GM12865 (cell line): Measurements from ENCODE around the gene RBP3.

Source experiments
- DNase-seq: peaks from one replicate; pipeline ENCODE4 v3.0.0; 2010; ENCODE audit warnings: low read depth
- H3K4me3 ChIP-seq: 2 replicates; pipeline ENCODE4 v1.5.1; 2011; ENCODE audit warnings: mild to moderate bottlenecking, low read depth, low read length, control low read depth
- TF ChIP-seq, protein P1 (sequence below): IDR thresholded peaks from 2 replicates; pipeline ENCODE4 v1.5.1; 2011; ENCODE audit warnings: low read length, control low read depth, low read depth, inconsistent platforms; ENCODE audit not compliant: insufficient read depth; ENCODE audit errors: missing control alignments

Gene RBP3

GRCh38 chr10:47316131-47316530 is 32.0 kb upstream of the RBP3 start:
- TF ChIP-seq, protein P1, sequence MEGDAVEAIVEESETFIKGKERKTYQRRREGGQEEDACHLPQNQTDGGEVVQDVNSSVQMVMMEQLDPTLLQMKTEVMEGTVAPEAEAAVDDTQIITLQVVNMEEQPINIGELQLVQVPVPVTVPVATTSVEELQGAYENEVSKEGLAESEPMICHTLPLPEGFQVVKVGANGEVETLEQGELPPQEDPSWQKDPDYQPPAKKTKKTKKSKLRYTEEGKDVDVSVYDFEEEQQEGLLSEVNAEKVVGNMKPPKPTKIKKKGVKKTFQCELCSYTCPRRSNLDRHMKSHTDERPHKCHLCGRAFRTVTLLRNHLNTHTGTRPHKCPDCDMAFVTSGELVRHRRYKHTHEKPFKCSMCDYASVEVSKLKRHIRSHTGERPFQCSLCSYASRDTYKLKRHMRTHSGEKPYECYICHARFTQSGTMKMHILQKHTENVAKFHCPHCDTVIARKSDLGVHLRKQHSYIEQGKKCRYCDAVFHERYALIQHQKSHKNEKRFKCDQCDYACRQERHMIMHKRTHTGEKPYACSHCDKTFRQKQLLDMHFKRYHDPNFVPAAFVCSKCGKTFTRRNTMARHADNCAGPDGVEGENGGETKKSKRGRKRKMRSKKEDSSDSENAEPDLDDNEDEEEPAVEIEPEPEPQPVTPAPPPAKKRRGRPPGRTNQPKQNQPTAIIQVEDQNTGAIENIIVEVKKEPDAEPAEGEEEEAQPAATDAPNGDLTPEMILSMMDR = no peak
- DNase-seq = no peak
- no peak overlapping the region for H3K4me3 ChIP-seq

DNA sequence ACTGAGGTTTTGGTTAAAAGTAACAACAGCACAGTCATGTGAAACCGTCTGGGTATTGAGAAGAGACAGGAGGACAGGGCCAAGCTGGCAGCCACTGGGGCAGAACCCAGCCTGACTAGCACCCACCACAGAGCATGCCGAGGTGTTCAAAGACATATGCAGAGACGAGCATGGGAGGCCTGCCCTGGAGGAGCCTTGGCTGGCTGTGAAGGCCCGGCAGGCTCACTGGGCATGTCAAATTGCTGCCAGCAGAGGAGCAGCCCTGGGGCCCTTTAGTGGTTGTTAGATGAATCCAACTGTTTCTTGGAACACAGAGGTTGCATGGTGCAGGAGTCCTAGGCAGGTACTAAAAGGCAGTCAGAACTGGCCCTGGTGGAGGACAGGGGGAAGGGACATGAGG is 30.9 kb upstream of the RBP3 start:
- no peak overlapping the region for H3K4me3 ChIP-seq
- TF ChIP-seq, protein P1 = no peak
- no peak for DNase-seq

DNA sequence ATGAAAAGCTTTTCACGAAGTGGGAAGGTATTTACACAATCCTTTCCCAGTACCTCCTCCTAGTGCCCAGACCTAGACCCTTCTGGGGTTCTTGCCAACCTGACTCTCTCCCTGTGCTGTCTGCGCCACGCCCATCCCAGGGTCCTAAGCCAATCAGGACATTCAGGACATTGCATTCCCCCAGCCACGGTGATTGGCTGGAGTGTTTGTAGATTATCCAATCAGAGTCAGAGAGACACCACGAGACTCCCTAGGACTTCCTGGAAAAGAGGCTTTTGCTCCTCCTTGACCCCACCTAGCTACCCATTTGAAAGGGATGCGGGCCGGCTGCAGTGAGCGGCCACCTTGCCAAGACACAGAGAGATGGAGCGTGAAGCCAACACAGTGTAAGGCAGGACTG is 29.5 kb upstream of the RBP3 start:
- TF ChIP-seq, protein P1 = no peak
- peak; percentile 6 for DNase-seq
- no peak overlapping the region for H3K4me3 ChIP-seq

DNA sequence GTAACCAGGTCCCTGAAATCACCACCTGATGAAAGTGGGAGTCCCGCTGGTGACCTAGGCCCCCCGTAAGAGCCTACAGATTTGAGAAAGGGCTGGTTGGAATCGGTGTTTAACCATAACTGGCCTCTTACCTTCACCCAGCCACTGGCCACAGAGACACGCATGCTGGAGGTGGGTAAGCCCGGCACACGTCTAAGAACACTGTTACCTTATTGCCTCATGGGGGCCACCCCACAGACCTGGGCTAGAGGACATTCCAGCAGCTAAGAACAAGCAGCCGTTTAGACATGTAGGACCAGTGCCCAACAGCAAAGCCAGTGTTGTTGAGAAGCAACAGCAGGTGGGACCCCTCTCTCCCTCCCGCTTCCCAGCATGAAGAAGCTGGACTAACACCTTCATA is 28.4 kb upstream of the RBP3 start:
- H3K4me3 ChIP-seq = no peak overlapping the region
- TF ChIP-seq, protein P1 = no peak

DNA sequence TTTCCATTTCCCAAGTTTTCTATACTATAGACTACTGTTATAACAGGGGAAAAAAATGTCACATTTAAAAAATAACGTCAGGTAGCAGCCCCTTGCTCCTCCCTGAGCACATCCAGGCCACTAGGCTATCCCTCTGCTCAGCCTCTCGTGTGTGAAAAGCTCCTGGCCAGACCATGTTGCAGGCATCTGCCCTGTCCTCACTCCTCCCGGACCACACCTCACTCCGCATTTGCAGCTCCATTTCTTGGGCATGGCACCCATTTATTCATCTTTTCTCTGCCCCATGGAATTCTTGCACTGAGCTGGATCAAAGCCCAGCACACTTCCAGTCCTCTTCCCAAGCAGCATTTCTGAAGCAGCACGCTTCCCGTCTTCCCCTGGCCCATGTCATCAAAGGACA is 27.4 kb upstream of the RBP3 start:
- TF ChIP-seq, protein P1 = no peak
- no peak overlapping the region for H3K4me3 ChIP-seq
- DNase-seq = no peak

More for the DNA sequence above, 28.4 kb upstream of the RBP3 start:
- DNase-seq = no peak

GRCh38 chr10:47321521-47322195 is 26.5 kb upstream of the RBP3 start:
- no peak for DNase-seq
- H3K4me3 ChIP-seq = no peak overlapping the region
- TF ChIP-seq, protein P1 = no peak
